Activated CD8-positive, alpha-beta memory T cell treated with anti-CD3 and anti-CD28 coated beads, Interleukin-2, amount 50 U/mL, for 24 hours (primary cell): Measurements from ENCODE around the gene ADD2.
"Not testable (repeated sequence)": the region's sequence is repeated elsewhere in the genome, so short reads cannot be mapped to it uniquely, and the experiment has no call there.

ENCODE experiments used
- DNase-seq: peaks from one replicate; pipeline ENCODE4 v3.0.0-alpha.2; 2020; ENCODE audit errors: extremely low read depth

Gene ADD2

GRCh38 chr2:70639841-70640436, 128.1 kb downstream of the ADD2 start:
- DNase-seq: no peak

DNA sequence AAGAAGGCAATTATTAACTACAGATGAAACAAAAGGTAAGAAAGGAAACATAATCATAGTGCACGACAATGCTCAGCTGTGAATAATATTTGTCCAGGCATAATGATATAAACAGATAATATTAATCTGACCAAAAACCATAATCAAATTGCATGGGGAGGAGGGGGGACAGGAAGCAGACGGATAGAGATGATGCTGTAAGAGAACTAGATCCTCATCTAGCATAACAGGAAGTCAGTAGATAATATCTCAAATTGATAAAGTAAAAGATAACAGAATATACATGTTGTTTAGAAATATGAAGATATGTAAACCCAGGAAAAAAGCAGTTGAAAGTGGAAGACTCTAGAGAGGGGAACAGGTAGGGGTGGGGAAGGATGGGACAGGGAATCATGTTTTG, 129.4 kb downstream of the ADD2 start:
- DNase-seq: no peak

GRCh38 chr2:70633508-70633907, 134.5 kb downstream of the ADD2 start:
- DNase-seq: no peak

DNA sequence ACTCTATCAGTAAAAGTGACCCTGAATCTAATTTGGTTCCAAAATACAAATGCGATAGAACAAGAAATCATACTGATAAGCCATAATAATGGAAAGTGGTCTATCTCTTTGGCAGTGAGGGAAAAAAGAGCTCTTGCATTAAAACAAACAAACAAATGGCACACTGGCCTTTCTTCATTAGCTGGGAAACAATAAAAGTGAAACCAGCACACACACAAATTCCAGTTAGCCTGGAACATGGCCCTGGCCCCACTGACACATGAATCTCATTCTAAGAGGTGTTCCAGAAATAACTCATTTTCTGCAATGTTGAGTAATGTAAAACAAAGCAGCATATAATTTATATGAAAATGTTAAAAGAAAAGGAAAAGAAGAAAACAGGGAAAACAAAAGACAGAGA, 135.0 kb downstream of the ADD2 start:
- no peak for DNase-seq

- no peak for DNase-seq
These were observed 135.6 kb downstream of the ADD2 start for GRCh38 chr2:70632388-70632787.

DNA sequence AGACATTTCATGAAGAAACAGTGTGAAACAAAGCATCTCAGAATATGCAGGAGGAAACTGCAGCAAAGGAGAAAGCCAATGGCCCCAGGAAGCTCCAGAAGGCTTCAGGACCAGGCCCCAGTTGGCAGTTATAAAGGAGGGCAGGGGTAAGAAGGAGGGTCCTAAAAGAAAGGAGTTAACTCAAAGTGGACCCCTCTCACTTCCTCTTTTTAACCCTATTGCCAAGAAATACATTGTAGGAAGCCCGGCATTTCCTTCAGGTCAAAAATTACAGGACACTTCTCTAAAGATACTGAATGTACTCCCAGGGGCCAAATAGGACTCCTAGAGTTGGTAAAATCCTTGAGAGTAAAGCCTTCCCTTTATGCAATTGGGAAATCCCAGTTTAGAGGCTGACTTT, 137.2 kb downstream of the ADD2 start:
- DNase-seq: no peak

GRCh38 chr2:70627211-70627898, 140.6 kb downstream of the ADD2 start:
- DNase-seq: no peak

GRCh38 chr2:70626254-70626990, 141.6 kb downstream of the ADD2 start:
- no peak for DNase-seq

DNA sequence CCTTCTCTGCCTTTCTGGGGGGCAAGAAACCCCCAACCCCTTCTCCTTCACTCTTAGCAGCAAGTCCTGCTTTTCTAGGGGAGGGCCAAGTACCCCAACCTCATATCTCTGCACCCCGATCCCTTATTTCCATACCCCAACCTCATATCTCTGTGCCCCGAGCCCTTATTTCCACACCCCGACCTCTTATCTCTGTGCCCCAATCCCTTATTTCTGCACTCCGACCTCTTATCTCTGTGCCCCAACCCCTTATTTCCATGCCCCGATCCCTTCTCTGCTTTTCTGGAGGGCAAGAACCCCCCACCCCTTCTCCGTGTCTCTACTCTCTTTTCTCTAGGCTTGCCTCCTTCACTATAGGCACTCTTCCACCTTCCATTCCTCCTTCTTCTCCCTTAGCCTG, 146.5 kb downstream of the ADD2 start:
- not testable (repeated sequence) for DNase-seq

GRCh38 chr2:70620020-70620419, 148.0 kb downstream of the ADD2 start:
- no peak for DNase-seq

GRCh38 chr2:70619167-70619566, 148.8 kb downstream of the ADD2 start:
- DNase-seq: no peak

GRCh38 chr2:70616168-70616694, 151.8 kb downstream of the ADD2 start:
- DNase-seq: no peak

DNA sequence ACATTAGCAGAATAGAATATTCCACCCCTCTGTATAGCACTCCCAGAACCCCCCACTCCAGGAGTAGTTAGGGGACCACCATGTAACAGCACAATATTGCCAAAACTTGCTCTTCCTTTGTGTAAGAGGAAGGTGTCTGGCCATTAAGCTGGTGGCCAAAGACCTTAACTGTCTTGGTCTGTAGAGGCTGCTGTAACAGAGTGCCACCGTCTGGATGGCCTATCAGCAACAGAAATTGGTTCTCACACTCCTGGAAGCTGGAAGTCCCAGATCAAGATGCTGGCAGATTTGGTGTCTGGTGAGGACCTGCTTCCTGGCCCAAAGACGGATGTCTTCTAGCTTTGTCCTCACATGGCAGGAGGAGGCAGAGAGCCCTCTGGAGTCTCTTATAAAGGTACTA, 152.8 kb downstream of the ADD2 start:
- no peak for DNase-seq

DNA sequence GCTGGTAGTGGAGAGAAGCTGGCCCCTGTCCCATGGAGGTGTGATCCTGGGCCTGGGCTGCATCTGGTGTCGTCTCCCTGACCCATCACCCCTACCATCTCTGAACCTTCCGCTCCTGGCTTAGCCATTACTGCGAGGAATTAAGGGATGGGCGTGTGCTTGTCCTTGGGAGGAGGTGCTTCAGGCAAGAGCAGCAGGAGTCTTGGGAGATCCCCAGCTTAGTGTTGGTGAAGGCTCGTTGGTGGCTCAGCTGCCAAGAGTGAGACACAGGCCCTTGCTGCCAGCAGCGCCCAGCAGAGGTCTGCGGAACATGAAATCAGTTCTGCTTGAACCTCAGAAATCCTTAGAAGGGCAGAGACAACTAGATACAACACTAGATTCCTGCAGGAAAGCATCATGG, 154.5 kb downstream of the ADD2 start:
- DNase-seq: no peak

GRCh38 chr2:70612574-70612973, 155.4 kb downstream of the ADD2 start:
- no peak for DNase-seq

DNA sequence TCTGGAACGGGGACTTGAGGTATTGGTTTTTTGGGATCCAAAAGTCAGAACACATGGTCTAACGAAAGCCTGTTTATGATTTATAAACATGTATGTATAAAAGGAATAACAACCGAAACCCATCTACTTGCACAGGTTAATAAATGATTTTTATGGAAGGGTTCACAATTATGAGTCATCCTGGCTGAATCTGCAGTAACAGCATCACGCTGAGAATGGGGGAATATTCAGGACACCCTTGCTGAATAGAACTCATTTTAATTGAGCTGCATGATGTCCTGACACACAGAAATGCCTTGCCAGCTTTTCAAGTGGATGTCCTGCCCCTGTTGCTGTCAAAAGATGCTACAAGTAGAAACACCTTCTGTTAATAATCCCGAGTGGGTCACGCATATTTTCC, 159.6 kb downstream of the ADD2 start:
- no peak for DNase-seq

- DNase-seq: no peak
These were observed 160.9 kb downstream of the ADD2 start for GRCh38 chr2:70607121-70607561.
